Heart left ventricle (tissue), 13 donors: ENCODE measurements around the gene DCAF11.

Experiments
- CTCF ChIP-seq, 12 donors: fragments of 200-600 bp; sonication (generic) in 4 of 12; IDR thresholded peaks; one replicate each; pipeline versions ENCODE4 v1.5.0 to v1.8.0; 2018 to 2022; ENCODE audit warnings: antibody characterized with exemption in 12 of 12, mild to moderate bottlenecking in 5 of 12
- POLR2A ChIP-seq, 2 donors: fragments of 450-650 bp; IDR thresholded peaks; one replicate each; pipeline ENCODE4 v1.6.1; 2017; ENCODE audit warnings: antibody characterized with exemption in 2 of 2, mild to moderate bottlenecking in 2 of 2, moderate library complexity in 2 of 2
- donor health status: ischemic (EF 13 %, LVEDD 7.1; RV severe dilation, severe dysfunction).
- donor health status: DM: no; HTN: yes; CAD: no.
- donor health status: DM: no; HTN: no; CAD: no.
- donor health status: ischemic (EF 25% LVEDD 6.9; RV normal size, moderate dysfunction).
- donor health status: ischemic (EF 25% LVEDD 5.7; RV mildly dilated, moderate dysfunction).
- donor health status: ischemic (EF 35%, LVEDD 5.7; RV mildly dilated, moderate dysfunction).
- donor health status: nonischemic (EF 11% LVEDD 7.7; RV severe dilation, severe dysfunction).
- donor health status: DM: yes; HTN: yes; CAD: no.
- donor health status: PGD.
- donor health status: ischemic (EF 29% LVEDD 5.4; RV normal size, mild dysfunction).
- donor health status: nonischemic (EF 23%, LVEDD 6.1; RV moderate dilation, normal function).

- TF ChIP-seq CTCF (IDR thresholded peaks at IDR 0.05): no peak
- no peak for TF ChIP-seq POLR2A (IDR thresholded peaks at IDR 0.05)
Measured at GRCh38 chr14:24136684-24137528, 22.3 kb downstream of the DCAF11 start.
